Endothelial cell (in vitro differentiated cells): ENCODE results near the gene RERE. TPM values are rescaled to one million over a fixed set of nuclear protein-coding genes. Genes with fewer than 3 reads are reported as not detected.

Experiments
- DNase-seq: peaks from one replicate; pipeline ENCODE4 v3.0.0; 2021; ENCODE audit warnings: low spot score
- H3K27ac Mint-ChIP-seq: one replicate; pipeline ENCODE4 v1.8.0; 2021; ENCODE audit warnings: mixed read lengths, inconsistent platforms; ENCODE audit not compliant: unreplicated experiment
- H3K27me3 Mint-ChIP-seq: one replicate; pipeline ENCODE4 v1.8.0; 2021; ENCODE audit warnings: mild to moderate bottlenecking, moderate library complexity, mixed read lengths, inconsistent platforms; ENCODE audit not compliant: unreplicated experiment
- H3K36me3 Mint-ChIP-seq: one replicate; pipeline ENCODE4 v1.8.0; 2021; ENCODE audit warnings: mild to moderate bottlenecking, low read depth, mixed read lengths, inconsistent platforms; ENCODE audit not compliant: unreplicated experiment
- H3K4me1 Mint-ChIP-seq: one replicate; pipeline ENCODE4 v1.8.0; 2021; ENCODE audit warnings: mild to moderate bottlenecking, mixed read lengths, inconsistent platforms; ENCODE audit not compliant: unreplicated experiment
- H3K4me3 Mint-ChIP-seq: one replicate; pipeline ENCODE4 v1.8.0; 2021; ENCODE audit warnings: mild to moderate bottlenecking, mixed read lengths, inconsistent platforms; ENCODE audit not compliant: unreplicated experiment
- H3K9me3 Mint-ChIP-seq: one replicate; pipeline ENCODE4 v1.8.0; 2021; ENCODE audit warnings: mixed read lengths, inconsistent platforms; ENCODE audit not compliant: unreplicated experiment
- CTCF ChIP-seq: fragments of 200-600 bp; sonication (generic); IDR thresholded peaks from one replicate; pipeline ENCODE4 v1.5.0; 2021; ENCODE audit warnings: antibody characterized with exemption; ENCODE audit not compliant: unreplicated experiment
- total RNA-seq: library from RNA; stranded (reverse); fragmentation: NEBNext Ultra II Directional; extraction: Animal tissue kit (Norgen Biotek cat#: 25700); gene quantifications from one replicate; pipeline ENCODE4 v1.2.1, GENCODE V29; 2021; ENCODE audit not compliant: unreplicated experiment

RERE gene
- total RNA-seq, 1 donor from 2014 or later, result 115 TPM

GRCh38 chr1:8364528-8365442, 452.7 kb downstream of the RERE start:
- Mint-ChIP-seq H3K9me3 (no peaks in the 10 kb centered on the region), H3K27me3 (peaks cover 7% of the 10 kb centered on the region), H3K27ac (no peak overlapping the region), H3K4me3 (peak overlapping the region; percentile 13), H3K36me3 (peaks cover 21% of the 10 kb centered on the region), H3K4me1 (peaks cover 9% of the 10 kb centered on the region)
- no peak for DNase-seq
- TF ChIP-seq CTCF, result no peak

- H3K9me3 Mint-ChIP-seq, result no peaks in the 10 kb centered on the region
- H3K27ac Mint-ChIP-seq, result peak overlapping the region; percentile 72
- DNase-seq, result no peak
- H3K4me1 Mint-ChIP-seq, result peaks cover 9% of the 10 kb centered on the region
- TF ChIP-seq CTCF, result no peak
- peaks cover 21% of the 10 kb centered on the region for H3K36me3 Mint-ChIP-seq
- H3K4me3 Mint-ChIP-seq, result no peak overlapping the region
- peaks cover 11% of the 10 kb centered on the region for H3K27me3 Mint-ChIP-seq
Measured at GRCh38 chr1:8363767-8364301, 453.6 kb downstream of the RERE start.

- peaks cover 21% of the 10 kb centered on the region for H3K36me3 Mint-ChIP-seq
- peaks cover 9% of the 10 kb centered on the region for H3K4me1 Mint-ChIP-seq
- no peaks in the 10 kb centered on the region for H3K9me3 Mint-ChIP-seq
- no peak overlapping the region for H3K4me3 Mint-ChIP-seq
- peaks cover 11% of the 10 kb centered on the region for H3K27me3 Mint-ChIP-seq
- H3K27ac Mint-ChIP-seq, result peak overlapping the region; percentile 72
- no peak for DNase-seq
- no peak for TF ChIP-seq CTCF
Measured at GRCh38 chr1:8363186-8363766, 454.2 kb downstream of the RERE start.

GRCh38 chr1:8362701-8363101, 454.7 kb downstream of the RERE start:
- peaks cover 11% of the 10 kb centered on the region for H3K27me3 Mint-ChIP-seq
- H3K9me3 Mint-ChIP-seq, result no peaks in the 10 kb centered on the region
- H3K4me3 Mint-ChIP-seq, result no peak overlapping the region
- H3K4me1 Mint-ChIP-seq, result peaks cover 8% of the 10 kb centered on the region
- H3K36me3 Mint-ChIP-seq, result peaks cover 27% of the 10 kb centered on the region
- H3K27ac Mint-ChIP-seq, result no peak overlapping the region
- DNase-seq, result no peak
- no peak for TF ChIP-seq CTCF
